GM12874 (cell line): ENCODE results near the gene RPGR.

Experiments
- TF ChIP-seq, protein P1 (sequence below): IDR thresholded peaks from 2 replicates; pipeline ENCODE4 v1.5.1; 2011; ENCODE audit warnings: low read depth, mild to moderate bottlenecking, control low read depth, low read length, moderate library complexity; ENCODE audit not compliant: insufficient read depth

RPGR gene

DNA sequence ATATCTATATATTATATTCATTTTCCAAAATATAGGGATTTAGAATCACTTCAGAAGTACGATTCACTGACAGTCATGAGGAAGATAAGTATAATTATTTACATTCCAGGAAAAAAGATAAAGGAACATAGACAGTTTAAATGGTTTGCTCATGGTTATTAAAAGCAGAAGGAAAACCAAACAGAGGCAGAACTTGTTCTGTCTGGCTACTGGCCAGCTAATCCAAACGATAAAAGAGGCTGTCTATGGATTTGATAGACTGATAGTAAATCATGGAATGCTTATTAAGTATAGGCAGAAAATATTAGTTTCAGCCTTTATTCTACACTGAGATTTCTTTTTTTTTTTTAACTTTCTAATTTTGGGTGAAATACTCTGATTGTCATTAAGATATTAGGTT is 50.2 kb downstream of the RPGR start:
- TF ChIP-seq, protein P1, sequence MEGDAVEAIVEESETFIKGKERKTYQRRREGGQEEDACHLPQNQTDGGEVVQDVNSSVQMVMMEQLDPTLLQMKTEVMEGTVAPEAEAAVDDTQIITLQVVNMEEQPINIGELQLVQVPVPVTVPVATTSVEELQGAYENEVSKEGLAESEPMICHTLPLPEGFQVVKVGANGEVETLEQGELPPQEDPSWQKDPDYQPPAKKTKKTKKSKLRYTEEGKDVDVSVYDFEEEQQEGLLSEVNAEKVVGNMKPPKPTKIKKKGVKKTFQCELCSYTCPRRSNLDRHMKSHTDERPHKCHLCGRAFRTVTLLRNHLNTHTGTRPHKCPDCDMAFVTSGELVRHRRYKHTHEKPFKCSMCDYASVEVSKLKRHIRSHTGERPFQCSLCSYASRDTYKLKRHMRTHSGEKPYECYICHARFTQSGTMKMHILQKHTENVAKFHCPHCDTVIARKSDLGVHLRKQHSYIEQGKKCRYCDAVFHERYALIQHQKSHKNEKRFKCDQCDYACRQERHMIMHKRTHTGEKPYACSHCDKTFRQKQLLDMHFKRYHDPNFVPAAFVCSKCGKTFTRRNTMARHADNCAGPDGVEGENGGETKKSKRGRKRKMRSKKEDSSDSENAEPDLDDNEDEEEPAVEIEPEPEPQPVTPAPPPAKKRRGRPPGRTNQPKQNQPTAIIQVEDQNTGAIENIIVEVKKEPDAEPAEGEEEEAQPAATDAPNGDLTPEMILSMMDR = no peak

- TF ChIP-seq, protein P1 = no peak
These were observed 51.2 kb downstream of the RPGR start for GRCh38 chrX:38276089-38276488.

DNA sequence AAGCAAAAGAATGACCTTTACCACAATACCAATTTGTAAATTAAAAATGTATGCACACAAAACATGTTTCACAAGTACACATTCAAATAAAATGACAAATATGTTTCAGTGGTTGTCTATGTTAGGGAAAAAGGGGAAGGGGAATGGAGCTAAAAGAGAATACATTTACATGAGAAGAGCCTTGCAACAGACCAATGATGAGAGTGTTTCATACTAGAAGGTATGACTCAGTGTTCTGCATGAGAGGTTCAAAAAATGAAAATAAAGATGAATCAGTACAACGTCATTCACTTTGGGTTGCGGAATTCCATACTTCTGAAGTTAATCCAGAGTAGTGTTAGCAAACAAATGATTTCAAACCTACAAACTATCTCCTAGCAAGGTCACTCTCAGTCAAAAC is 51.7 kb downstream of the RPGR start:
- TF ChIP-seq, protein P1 = no peak

GRCh38 chrX:38273453-38273852 is 53.9 kb downstream of the RPGR start:
- TF ChIP-seq, protein P1 = no peak

DNA sequence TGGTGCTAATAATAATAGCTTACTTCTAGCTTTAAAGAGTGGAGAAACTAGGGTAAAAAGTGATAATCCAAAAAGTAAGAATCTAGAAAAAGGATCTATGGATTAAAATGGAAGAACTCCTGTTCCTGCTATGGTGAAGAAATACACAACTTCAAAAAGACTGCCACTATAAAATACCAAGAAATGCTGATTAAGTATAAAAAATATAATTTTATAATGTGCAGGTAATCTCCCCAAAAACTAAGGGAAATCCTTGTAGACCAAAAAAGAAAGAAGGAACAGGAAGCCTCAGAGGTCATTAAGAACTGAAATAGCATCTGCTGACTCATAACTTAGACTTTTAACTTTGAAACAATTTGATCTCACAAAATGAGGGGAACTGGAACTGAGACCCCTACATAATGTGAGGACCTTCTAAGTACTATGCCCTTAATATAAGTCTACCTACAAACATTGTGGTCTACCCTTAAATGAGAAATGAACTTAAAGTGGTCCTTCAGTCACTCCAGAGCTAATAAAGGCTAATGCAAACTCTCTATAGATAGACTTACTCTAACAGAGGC is 56.1 kb downstream of the RPGR start:
- TF ChIP-seq, protein P1 = no peak

- TF ChIP-seq, protein P1 = no peak
These were observed 59.3 kb downstream of the RPGR start for GRCh38 chrX:38268011-38268410.

- TF ChIP-seq, protein P1 = no peak
These were observed 64.3 kb downstream of the RPGR start for GRCh38 chrX:38262715-38263620.
